Head of caudate nucleus (tissue), 42 donors: Measurements from ENCODE around the gene MTFR1L.
A peak's percentile ranks its signal among the peaks of the same experiment; 100 is the strongest.

ENCODE experiments used
- DNase-seq, 42 donors: peaks; one replicate each; pipeline versions ENCODE4 v3.0.0 to v3.0.0-alpha.2; 2020 to 2021; ENCODE audit warnings: mixed read lengths in 7 of 42
- intact Hi-C: fragments of 100-400 bp; cut with DNase I; formaldehyde crosslinking; loops from one replicate; pipeline ENCODE4 v1.15.0; 2022

The MTFR1L gene

DNA sequence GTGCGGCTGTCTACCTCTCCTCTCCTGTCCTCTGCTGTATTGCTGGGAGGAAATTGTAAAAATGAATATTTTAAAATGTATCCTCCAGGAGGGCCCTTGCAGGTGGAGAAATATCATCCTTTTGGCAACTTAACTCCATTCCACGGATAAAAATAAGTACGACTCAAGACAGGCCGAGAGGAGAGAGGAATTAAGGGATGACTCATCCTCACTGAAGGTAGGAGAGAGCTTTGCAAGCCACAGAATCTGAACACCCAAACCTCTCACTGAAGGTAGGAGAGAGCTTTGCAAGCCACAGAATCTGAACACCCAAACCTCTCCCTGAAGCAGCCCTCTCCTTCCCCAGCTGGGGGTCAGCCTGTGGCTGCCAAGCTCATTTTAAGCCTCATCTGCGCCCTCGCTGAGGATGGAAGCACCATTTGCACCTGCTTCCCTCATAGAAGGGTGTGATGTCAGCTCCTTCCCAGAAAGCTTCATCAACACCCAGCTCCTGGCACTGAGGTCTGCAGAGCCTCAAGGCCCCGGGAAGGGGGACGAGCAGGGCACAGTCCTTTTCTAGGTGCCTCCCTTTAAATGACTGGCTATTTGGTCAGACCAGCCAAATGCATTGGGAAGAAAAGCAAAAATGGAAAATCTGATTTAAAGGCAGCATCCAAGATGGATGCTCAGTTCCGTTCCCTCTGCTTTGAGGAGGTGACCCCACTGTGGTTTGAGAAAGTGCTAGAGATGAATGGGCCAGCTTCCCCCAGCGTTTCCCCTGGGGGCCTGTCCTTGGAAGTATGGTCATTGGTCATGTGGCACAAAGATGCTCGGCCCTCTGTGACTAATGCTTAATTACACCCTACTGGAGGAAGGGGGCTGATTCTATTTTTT lies 32.6 kb upstream of the MTFR1L start:
- intact Hi-C loops, result no loop called here
- DNase-seq, result peak in 7 of 42 donors; percentile 29 to 73 (median 42)

DNA sequence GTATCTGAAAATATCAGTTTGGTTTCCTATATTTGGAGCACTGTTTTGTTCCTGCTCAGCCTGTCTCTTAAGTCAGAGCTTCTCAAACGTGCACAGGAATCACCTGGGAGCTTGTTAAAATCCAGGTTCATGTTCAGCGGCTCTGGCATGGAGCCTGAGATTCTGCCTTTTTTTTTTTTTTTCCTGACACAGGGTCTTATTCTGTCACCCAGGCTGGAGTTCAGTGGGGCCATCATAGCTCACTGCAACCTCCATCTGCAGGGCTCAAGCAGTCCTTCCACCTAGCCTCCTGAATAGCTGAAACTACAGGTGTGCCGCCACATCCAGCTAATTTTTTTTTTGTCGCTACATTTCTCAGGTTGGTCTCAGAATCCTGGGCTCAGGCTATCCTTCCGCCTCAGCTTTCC lies 32.0 kb upstream of the MTFR1L start:
- intact Hi-C loops, result no loop called here
- DNase-seq, result peak in 2 of 42 donors; percentile 53 to 57

DNA sequence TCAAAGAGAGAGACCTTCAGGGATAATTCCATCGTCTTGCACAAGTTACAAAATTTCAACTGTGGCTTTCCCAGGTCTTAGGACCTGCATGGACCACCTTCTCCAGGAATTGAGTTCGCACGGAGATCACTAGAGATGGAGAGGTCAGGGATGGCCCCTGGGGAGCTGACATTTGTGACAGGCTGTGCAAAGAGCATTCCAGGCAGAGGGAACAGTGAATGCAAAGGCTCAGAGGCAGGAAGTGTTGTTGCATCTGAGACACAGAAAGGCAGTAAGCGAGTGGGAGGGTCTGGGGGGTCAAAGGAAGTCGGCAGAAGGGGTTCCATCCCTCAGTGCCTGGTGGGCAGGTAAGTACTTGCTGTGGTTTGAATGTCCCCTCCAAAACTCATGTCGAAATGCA lies 29.3 kb upstream of the MTFR1L start:
- DNase-seq, result no peak
- intact Hi-C loops, result loop anchor here (10.0 kb wide), 1 partner anchor 286 kb away; no protein-coding TSS in a partner anchor

DNA sequence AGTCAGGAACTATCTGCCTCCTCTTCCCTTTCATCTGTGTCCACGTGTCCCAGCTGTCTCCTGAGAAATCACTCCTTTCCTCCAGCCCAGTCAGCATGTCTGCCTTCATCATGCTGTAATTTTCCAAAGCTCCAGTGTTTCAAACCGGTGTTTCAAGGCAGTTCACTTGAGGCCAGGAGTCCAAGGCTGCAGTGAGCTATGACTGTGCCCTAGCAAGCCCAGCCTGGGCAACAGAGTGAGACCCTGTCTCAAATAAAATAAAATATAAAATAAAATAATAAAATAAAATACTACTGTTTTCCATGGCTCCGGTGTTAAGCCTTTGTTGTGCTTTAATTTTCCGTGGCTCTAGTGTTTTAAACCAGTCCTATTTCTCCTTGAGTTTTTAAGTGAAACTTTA lies 27.6 kb upstream of the MTFR1L start:
- no peak for DNase-seq
- intact Hi-C loops, result loop anchor here (10.0 kb wide), 1 partner anchor 287 kb away; no protein-coding TSS in a partner anchor

DNA sequence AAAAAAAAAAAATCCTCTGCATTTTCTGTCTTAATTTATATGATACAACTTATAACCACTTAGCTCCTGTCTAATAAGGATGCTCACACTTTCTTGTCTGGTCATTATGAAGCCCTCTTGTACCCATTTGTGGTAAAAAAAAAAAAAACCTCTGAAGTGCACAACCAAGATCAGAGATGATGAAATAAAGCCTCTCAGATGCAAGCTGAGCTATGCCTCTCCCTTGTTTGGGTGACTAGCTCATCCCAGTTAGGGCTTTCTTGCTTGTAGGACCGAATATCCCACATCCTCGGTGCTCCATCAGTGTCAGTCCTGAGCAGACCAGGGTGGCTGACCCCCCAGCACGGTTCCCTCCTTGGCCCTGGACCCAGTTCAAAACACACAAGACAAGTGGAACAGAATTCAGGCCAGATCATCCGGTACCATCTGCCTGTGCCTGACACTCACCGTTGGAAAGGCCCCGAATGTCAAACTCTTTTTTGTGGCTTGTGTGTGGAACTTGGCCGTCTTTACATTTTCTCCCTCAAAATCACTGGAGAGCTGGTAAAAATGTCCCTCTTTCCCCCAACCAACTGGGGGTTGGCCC lies 26.1 kb upstream of the MTFR1L start:
- no peak for DNase-seq
- intact Hi-C loops, result loop anchor here (10.0 kb wide), 1 partner anchor 289 kb away; no protein-coding TSS in a partner anchor

DNA sequence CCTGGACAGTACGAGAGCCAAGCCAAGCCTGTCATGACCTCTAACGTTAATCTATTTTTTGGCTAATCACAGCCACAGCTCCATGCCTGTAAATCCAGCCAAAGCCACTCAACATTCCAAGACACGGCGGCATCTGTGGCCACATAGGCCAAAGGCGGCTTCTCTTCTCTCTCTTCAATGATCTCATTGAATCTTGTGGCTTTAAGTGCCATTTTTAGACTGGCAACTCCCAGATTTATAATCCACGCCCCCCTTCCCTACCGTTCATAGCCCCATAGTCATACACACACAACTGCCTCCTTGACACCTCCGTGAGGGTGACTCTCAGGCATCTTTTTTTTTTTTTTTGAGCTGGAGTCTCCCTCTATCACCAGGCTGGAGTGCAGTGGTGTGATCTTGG lies 25.4 kb upstream of the MTFR1L start:
- intact Hi-C loops, result loop anchor here (10.0 kb wide), 1 partner anchor 290 kb away; no protein-coding TSS in a partner anchor
- no peak for DNase-seq

DNA sequence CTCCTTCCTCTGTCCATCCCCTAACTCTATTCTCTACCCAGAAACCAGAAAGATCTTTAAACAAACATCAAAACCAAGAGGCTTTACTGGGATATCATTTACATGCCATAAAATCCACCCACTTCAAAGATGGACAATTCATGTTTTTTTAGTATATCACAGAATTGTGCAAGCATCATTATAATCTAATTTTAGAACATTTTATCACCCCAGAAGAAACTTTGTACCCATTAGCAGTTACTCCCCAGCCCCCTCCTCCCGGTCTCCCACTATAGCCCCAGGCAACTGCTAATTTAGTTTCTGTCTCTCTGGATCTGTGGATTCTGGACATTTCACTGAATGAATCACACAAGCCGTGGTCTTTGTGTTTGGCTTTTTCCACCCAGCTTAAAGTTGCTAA lies 24.5 kb upstream of the MTFR1L start:
- no peak for DNase-seq
- intact Hi-C loops, result loop anchor here (5.0 to 10.0 kb wide), 2 partner anchors 188 to 290 kb away; no protein-coding TSS in a partner anchor

DNA sequence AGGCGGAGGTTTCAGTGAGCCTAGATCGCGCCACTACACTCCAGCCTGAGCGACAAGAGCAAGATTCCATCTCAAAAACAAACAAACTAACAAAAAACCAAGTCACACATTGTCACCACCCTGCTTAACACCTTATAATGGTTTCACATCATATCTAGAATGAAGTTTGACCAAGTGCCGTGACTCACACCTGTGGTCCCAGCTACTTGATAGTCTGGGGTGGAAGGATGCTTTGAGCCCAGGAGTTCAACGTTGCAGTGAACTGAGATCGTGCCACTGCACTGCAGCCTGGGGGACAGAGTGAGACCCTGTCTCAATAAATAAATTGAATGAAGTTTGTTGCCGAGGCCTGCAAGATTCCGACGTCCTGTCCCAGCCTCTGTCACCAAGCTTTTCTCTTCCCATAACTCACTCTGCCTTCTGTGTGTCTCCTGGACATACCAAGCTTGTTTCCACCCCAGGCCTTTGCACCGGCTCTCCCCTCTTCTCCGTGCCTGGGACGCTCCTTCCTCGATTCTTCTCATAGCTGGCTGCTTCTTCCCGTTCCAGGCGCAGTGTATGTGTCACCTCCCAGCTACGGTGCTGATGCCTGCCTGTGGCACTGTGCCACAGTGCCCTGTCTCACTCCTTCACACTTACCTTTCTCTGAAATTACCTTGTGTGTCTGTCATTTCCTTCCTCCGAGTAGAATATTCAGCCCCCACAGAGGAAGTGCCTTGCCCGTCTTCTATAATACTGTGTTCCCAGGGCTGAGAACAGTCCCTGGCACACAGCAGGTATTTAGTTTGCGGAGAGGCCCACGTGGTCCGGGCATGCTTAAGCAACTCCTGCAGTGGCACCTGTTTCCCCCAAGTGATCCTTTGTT lies 23.6 kb upstream of the MTFR1L start:
- DNase-seq, result peak in 40 of 42 donors; percentile 47 to 86 (median 70)
- intact Hi-C loops, result loop anchor here (5.0 to 10.0 kb wide), 2 partner anchors 189 to 291 kb away; no protein-coding TSS in a partner anchor

DNA sequence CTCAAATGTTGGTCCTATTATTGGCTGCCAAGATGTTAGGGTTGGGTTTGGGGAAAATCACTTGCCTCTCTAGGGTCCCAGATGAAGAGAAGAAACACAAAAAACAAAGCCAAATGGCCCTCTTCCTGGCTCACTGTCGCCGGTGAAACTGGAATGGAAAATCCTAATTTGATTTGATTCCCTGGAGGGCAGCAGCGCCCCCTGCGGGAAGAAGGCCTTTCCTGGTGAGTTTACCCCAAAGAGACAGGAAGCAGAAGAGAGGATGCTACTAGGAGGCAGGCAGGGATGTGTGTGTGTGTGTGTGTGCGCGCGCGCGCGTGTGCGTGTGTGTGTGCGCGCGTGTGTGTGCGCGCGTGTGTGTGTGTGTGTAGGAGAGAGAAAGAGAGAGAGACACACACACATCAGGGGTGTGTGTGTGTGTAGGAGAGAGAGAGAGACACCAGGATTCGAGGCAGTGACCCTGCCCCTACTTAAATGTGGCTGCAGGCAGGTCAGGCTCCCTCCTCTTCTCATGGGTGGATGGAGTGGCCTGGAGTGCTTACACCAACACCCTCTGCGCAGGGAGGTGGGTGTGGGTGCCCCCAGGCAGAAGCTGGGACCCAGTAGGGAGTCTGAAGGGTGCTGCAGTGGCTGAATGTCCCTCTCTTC lies 22.8 kb upstream of the MTFR1L start:
- DNase-seq, result peak; percentile 76 to 94 (median 88)
- intact Hi-C loops, result loop anchor here (5.0 to 10.0 kb wide), 2 partner anchors 190 to 292 kb away; no protein-coding TSS in a partner anchor

DNA sequence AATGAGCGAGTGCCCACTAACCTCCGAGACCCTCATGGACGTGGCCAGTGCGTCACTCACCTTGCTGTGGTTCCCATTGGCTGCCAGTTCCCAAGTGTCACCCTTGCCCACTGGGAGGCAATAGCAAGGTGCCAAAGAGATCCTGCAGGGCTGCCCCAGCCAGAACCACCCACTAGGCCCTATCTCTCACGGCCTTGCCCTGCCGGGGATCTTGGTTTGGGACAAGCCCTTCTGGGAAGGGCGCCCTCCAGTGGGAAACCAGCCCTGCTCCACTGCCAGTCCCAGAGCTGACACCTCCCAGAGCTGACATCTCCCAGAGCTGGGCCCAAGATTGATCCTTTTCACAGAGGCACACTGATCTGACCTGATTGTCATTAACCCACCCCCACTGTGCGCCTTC lies 21.8 kb upstream of the MTFR1L start:
- intact Hi-C loops, result loop anchor here (5.0 to 10.0 kb wide), 2 partner anchors 191 to 293 kb away; no protein-coding TSS in a partner anchor
- DNase-seq, result peak in 1 of 42 donors; percentile 48

DNA sequence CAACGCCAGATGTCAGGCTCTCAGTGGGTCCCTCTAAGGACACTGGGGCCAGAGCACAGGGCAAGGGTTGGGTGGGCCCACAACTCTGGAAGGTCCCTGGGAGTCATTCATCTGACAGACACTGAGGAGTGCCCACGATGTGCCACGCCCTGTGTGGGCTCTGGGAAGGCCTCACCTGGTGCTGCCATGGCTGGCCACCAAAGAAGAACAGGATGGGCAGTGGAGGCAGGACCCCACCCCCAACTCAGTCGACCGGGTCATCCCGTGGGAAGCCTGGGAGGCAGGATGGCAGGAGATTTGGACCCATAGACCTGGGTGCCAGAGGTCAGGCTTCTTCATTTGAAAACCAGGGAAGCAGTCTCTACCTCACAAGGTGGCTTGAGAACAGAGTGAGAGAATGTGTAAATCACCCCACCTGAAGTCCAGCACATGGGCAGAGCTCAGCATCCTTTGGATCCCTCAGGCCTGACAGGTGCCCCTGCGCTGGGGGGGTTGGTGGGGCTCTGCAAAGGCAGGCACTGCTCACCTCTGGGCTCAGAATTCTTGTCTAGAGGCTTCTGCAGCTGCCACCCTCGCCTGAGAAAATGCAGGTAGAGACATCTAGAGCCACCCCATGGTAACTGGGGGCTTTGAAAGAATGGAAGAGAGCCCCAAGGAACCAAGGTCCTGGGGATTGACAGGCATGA lies 20.9 kb upstream of the MTFR1L start:
- no peak for DNase-seq
- intact Hi-C loops, result loop anchor here (5.0 to 10.0 kb wide), 2 partner anchors 192 to 294 kb away; no protein-coding TSS in a partner anchor

DNA sequence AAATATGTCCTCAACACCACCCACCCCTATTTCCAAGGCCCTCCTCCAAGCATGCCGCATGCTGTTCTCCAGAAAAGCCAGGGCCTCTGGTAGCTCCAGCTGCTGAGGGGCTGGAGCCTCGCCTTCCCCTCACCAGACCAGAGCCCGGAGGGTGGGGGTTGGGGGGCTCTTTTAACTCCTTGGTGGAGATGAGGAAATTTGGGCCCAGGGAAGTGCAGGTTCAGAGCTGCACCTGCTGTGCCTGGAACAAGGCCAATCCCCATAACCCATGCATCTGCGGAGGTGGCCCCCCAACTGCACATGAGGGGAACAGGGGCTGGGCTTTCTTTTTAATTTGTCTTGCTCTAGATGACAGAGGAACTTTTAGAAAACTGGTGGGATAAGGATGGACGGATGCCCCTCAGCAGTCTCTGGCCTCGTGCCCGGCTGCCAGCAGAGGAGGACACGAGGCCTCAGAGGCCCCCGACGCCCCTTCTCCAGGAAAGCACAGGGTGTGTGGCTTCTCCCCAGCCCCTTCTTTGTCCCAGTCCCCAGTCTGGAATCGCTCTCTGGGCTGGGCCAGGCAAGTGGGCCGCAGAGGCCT lies 20.3 kb upstream of the MTFR1L start:
- intact Hi-C loops, result loop anchor here (5.0 to 10.0 kb wide), 2 partner anchors 192 to 295 kb away; no protein-coding TSS in a partner anchor
- peak in 1 of 42 donors; percentile 48 for DNase-seq

DNA sequence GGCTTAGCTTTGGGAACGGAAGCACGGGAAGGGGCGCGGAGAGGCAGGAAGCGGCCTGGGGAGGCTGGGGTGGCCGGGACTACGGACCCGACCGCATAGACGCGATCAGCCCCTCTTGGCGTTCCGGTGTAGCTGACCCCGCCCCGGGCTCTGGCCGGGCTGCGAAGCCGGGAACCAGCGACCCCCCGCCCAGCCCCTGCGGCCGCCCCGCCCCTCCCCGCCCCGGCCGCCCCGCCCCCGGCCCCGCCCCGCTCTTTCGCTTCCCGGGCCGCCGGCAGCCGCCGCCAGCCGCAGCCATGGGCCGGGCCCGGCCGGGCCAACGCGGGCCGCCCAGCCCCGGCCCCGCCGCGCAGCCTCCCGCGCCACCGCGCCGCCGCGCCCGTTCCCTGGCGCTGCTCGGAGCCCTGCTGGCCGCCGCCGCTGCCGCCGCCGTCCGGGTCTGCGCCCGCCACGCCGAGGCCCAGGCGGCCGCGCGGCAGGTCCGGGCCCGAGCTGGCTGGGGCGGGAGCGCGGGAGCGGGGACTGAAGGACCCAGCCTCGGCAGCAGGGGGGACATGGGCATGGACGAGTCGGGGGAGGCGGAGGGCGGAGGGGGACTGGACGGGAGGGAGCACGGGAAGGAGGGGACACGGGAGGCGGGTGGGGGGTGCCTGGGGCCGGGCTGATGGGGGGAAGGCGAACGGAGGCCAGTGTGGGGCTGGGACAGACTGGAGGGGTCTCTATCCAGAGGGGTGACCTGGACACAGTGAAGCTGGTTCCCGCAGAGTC lies 19.6 kb upstream of the MTFR1L start, which contains the start of gene SELENON:
SELENON (plus strand) TSS at position 259 of the 768 bp plus-strand sequence; CDS start at position 297, 38 bp downstream.
- intact Hi-C loops, result loop anchor here (5.0 to 10.0 kb wide), 2 partner anchors 193 to 295 kb away; no protein-coding TSS in a partner anchor

DNA sequence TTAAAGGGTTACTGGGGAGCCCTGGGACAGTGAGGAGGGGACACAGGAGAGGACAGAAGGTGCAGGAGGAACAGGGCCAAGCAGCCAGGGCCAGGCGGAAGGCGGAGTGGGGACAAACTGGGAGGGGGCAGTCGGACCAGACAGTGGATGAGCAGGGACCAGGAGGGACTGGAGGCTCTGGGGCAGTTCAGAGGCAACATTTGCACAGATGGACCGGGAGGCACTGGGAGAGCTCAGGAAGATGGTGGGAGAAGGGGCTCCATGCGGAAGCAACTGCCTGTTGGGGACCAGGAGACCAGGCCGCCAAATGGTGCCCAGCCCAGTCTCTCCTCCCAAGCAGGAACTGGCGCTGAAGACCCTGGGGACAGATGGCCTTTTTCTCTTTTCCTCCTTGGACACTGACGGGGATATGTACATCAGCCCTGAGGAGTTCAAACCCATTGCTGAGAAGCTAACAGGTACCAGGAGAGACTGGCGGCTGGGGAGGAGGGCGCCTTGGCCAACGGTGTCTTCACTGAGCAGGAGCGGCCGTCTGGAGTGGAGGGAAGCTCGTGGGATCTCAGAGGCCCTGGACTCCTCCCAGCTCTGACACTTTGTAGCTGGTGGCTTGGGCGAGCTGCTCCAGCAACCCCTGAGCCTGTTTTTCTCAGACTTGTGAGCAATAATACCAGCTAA lies 18.9 kb upstream of the MTFR1L start:
- intact Hi-C loops, result no loop called here

More for the DNA sequence above, 19.6 kb upstream of the MTFR1L start, which contains the start of gene SELENON:
- DNase-seq, result peak in 32 of 42 donors; percentile 26 to 73 (median 53)

DNA sequence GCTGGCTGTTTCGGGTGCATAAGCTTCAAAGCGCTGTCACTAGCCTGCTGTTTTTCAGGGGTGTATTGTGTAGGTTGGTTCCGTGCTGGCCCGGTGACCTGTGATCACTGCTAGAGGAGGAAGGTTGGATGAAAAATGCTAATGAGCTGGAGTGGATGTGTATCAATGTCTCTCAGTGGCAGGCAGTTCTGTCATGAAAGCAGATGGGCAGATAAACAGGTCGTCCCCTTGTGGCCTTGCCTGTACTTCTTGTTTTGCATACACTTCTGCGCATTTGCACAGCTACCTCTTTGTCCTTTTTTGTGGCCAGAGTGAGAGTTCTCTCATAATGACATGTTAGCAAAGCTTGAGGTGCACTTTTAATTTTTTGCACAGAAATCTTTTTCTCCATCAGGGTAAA lies 16.8 kb upstream of the MTFR1L start:
- DNase-seq, result no peak
- intact Hi-C loops, result no loop called here

More for the DNA sequence above, 18.9 kb upstream of the MTFR1L start:
- DNase-seq, result peak in 1 of 42 donors; percentile 46

DNA sequence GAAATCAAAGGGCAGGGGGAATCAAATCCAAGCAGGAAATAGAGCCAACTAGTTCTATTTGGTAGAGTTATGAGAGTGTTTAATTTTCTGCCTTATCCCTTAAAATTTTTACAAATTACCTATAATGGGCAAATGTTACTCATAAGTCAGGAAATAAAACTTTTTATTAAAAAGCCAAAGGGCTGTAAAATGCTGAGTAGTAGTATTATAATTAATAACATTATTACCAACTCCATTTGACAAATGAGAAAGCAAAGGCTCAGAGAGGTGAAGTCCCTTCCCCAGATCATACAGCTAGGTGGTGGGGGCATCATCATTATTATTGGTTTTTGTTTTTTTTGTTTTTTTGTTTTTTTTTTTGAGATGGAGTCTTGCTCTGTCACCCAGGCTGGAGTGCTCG lies 16.4 kb upstream of the MTFR1L start:
- intact Hi-C loops, result no loop called here
- DNase-seq, result no peak
